ENCODE data around the gene TRPC4AP.

Gene TRPC4AP

GRCh38 chr20:34987288-34988190, 105.1 kb downstream of the TRPC4AP start:
- no peak for TF ChIP-seq CTCF (IDR thresholded peaks at IDR 0.05; ENCODE audit: low read depth, low read length, missing control alignments)
- in situ Hi-C loops (cut with HindIII; ENCODE audit: low sequenced_read_pairs), result no loop called here
- no peak for DNase-seq (ENCODE audit: low read depth)
- no peak overlapping the region for H3K4me3 ChIP-seq (ENCODE audit: low read depth, low read length)

GRCh38 chr20:34986311-34987287, 106.0 kb downstream of the TRPC4AP start:
- in situ Hi-C loops (cut with HindIII; ENCODE audit: low sequenced_read_pairs), result no loop called here
- H3K4me3 ChIP-seq (ENCODE audit: low read depth, low read length), result no peak overlapping the region
- no peak for DNase-seq (ENCODE audit: low read depth)
- no peak for TF ChIP-seq CTCF (IDR thresholded peaks at IDR 0.05; ENCODE audit: low read depth, low read length, missing control alignments)

GRCh38 chr20:34985461-34986310, 106.9 kb downstream of the TRPC4AP start:
- in situ Hi-C loops (cut with HindIII; ENCODE audit: low sequenced_read_pairs), result no loop called here
- no peak for TF ChIP-seq CTCF (IDR thresholded peaks at IDR 0.05; ENCODE audit: low read depth, low read length, missing control alignments)
- no peak for DNase-seq (ENCODE audit: low read depth)
- H3K4me3 ChIP-seq (ENCODE audit: low read depth, low read length), result no peak overlapping the region

- TF ChIP-seq CTCF (IDR thresholded peaks at IDR 0.05; ENCODE audit: low read depth, low read length, missing control alignments), result no peak
- in situ Hi-C loops (cut with HindIII; ENCODE audit: low sequenced_read_pairs), result no loop called here
- H3K4me3 ChIP-seq (ENCODE audit: low read depth, low read length), result no peak overlapping the region
- no peak for DNase-seq (ENCODE audit: low read depth)
Measured at GRCh38 chr20:34984756-34985261, 107.8 kb downstream of the TRPC4AP start.

- no peak overlapping the region for H3K4me3 ChIP-seq (ENCODE audit: low read depth, low read length)
- DNase-seq (ENCODE audit: low read depth), result no peak
- TF ChIP-seq CTCF (IDR thresholded peaks at IDR 0.05; ENCODE audit: low read depth, low read length, missing control alignments), result no peak
- in situ Hi-C loops (cut with HindIII; ENCODE audit: low sequenced_read_pairs), result no loop called here
Measured at GRCh38 chr20:34983995-34984735, 108.4 kb downstream of the TRPC4AP start.

Measured in astrocyte of the cerebellum (primary cell).